Lower leg skin (tissue), 4 donors: ENCODE results near the gene IL25. TPM values are rescaled to one million over a fixed set of nuclear protein-coding genes. Genes with fewer than 3 reads are reported as not detected.
"Not testable (repeated sequence)": the region's sequence is repeated elsewhere in the genome, so short reads cannot be mapped to it uniquely, and the experiment has no call there.

Experiments
- DNase-seq, 2 donors: peaks; one replicate each; pipeline ENCODE4 v3.0.0-alpha.2; 2019; ENCODE audit warnings: low spot score in 2 of 2
- H3K4me3 ChIP-seq: fragments of 200-600 bp; sonication (generic); 2 replicates; pipeline ENCODE4 v1.5.1; 2017; ENCODE audit warnings: mild to moderate bottlenecking, low read depth; ENCODE audit not compliant: poor library complexity, severe bottlenecking
- CTCF ChIP-seq, 3 donors: fragments of 450-650 bp; IDR thresholded peaks; one replicate each; pipeline ENCODE4 v1.5.1; 2016; ENCODE audit warnings: antibody characterized with exemption in 3 of 3, mild to moderate bottlenecking in 3 of 3, moderate library complexity in 2 of 3
- POLR2A ChIP-seq, 2 donors: fragments of 450-650 bp; IDR thresholded peaks; one replicate each; pipeline ENCODE4 v1.6.1; 2016 to 2017; ENCODE audit warnings: antibody characterized with exemption in 2 of 2, mild to moderate bottlenecking in 1 of 2, moderate library complexity in 1 of 2
- WGBS, 2 donors: methylation state at CpG; one replicate each; pipeline ENCODE4 v1.1.5; 2018; 5-methylcytosine and 5-hydroxymethylcytosine counted together
- intact Hi-C: fragments of 100-400 bp; cut with DNase I; formaldehyde crosslinking; loops from one replicate; pipeline ENCODE4 v1.15.0; 2023; ENCODE audit warnings: low total_unique reads
- microRNA counts, 2 donors: library from miRNA; unstranded; fragments of <30 nt; microRNA quantifications; one replicate each; lab custom pipeline; 2016
- microRNA-seq, 2 donors: library from miRNA; unstranded; fragments of <30 nt; microRNA quantifications; one replicate each; pipeline ENCODE4, GENCODE V29; 2016; ENCODE audit warnings: borderline replicate concordance in 2 of 2, borderline number of aligned reads in 1 of 2
- total RNA-seq, 4 donors: library from RNA; depleted of rRNA; stranded (reverse); fragments of >200 nt; gene quantifications; one replicate each; pipeline ENCODE4 v1.1.0, GENCODE V29; 2016

IL25 gene
- total RNA-seq, 4 donors from 2014 or later: not detected

- DNase-seq: no peak
- no peak for TF ChIP-seq CTCF (IDR thresholded peaks at IDR 0.05)
- TF ChIP-seq POLR2A (IDR thresholded peaks at IDR 0.05): no peak
- no peak overlapping the region for H3K4me3 ChIP-seq
- intact Hi-C loops: no loop called here
These were observed 49.0 kb downstream of the IL25 start for GRCh38 chr14:23421594-23421993.

GRCh38 chr14:23423657-23424056 lies 51.0 kb downstream of the IL25 start:
- H3K4me3 ChIP-seq: no peak overlapping the region
- WGBS, 2 donors: 86 to 87% methylated on average over 6 of the region's 6 CpGs
- intact Hi-C loops: no loop called here
- TF ChIP-seq POLR2A (IDR thresholded peaks at IDR 0.05) (no peak), CTCF (IDR thresholded peaks at IDR 0.05) (no peak)
- no peak for DNase-seq

GRCh38 chr14:23425169-23425568 lies 52.6 kb downstream of the IL25 start:
- 82 to 83% methylated on average over 10 of the region's 10 CpGs for WGBS, 2 donors
- DNase-seq: no peak
- intact Hi-C loops: no loop called here
- H3K4me3 ChIP-seq: no peak overlapping the region
- no peak for TF ChIP-seq POLR2A (IDR thresholded peaks at IDR 0.05)
- TF ChIP-seq CTCF (IDR thresholded peaks at IDR 0.05): no peak

- intact Hi-C loops, H3K4me3 ChIP-seq, DNase-seq: not testable (repeated sequence)
- 85 to 93% methylated on average over 6 of the region's 6 CpGs for WGBS, 2 donors
These were observed 53.2 kb downstream of the IL25 start for GRCh38 chr14:23425798-23426197.

MicroRNA genes within 50 kb of the gene (microRNA counts, 767-probe panel; counts per million panel counts)
- microRNA hsa-miR-208a (lab: Ali Mortazavi, UCI): 0 to 358 counts per million in 2 donors
- microRNA hsa-miR-208b (lab: Ali Mortazavi, UCI): 0 to 358 counts per million in 2 donors

Small RNA genes lying within 50 kb of the gene (microRNA-seq; reads per million reads assigned to microRNA genes)
- 0 to 1.1 reads per million in 2 donors for gene MIR208A
- gene MIR208B: 5.4 to 11.3 reads per million in 2 donors

Other genes with a start within 250 kb of the IL25 start
- gene SLC7A8, start 189.1 kb upstream of the IL25 start, total RNA-seq: 10 to 100 TPM; 32.4 to 67.4 (median 42.9) TPM
- under 1 TPM in 1 of 4 donors, not detected in 3; 0.59 TPM for gene RNF212B, start 134.9 kb upstream of the IL25 start, total RNA-seq
- 1 to 10 TPM; 5.3 to 9.7 (median 8.5) TPM for gene HOMEZ, start 86.7 kb upstream of the IL25 start, total RNA-seq
- 10 to 100 TPM in 1 of 4 donors, 1 to 10 TPM in 3; 7.9 to 14.4 (median 8.6) TPM for gene PPP1R3E, start 70.0 kb upstream of the IL25 start, total RNA-seq
- 10 to 100 TPM; 41.5 to 72.2 (median 68.3) TPM for gene BCL2L2, start 66.0 kb upstream of the IL25 start, total RNA-seq
- 10 to 100 TPM; 25.5 to 65.8 (median 39.9) TPM for gene PABPN1, start 51.4 kb upstream of the IL25 start, total RNA-seq
- 10 to 100 TPM; 16.1 to 33.0 (median 17.9) TPM for gene SLC22A17, start 19.9 kb upstream of the IL25 start, total RNA-seq
- gene EFS, start 7.6 kb upstream of the IL25 start, total RNA-seq: 10 to 100 TPM; 38.7 to 73.2 (median 53.5) TPM
- under 1 TPM in 2 of 4 donors, not detected in 2; 0.38 to 0.58 TPM for gene CMTM5, start 4.2 kb downstream of the IL25 start, total RNA-seq
- gene MYH6, start 35.5 kb downstream of the IL25 start, total RNA-seq: under 1 TPM in 1 of 4 donors, not detected in 3; 0.20 TPM
- gene MYH7, start 62.9 kb downstream of the IL25 start, total RNA-seq: under 1 TPM in 3 of 4 donors, not detected in 1; 0.06 to 0.13 (median 0.08) TPM
- 10 to 100 TPM; 34.0 to 41.7 (median 37.3) TPM for gene NGDN, start 96.9 kb downstream of the IL25 start, total RNA-seq
- gene ZFHX2, start 179.0 kb downstream of the IL25 start, total RNA-seq: under 1 TPM; 0.19 to 0.49 (median 0.27) TPM
- gene THTPA, start 183.5 kb downstream of the IL25 start, total RNA-seq: 10 to 100 TPM in 3 of 4 donors, 1 to 10 TPM in 1; 2.8 to 10.9 (median 10.7) TPM
- gene AP1G2, start 195.0 kb downstream of the IL25 start, total RNA-seq: 100 to 1,000 TPM; 113 to 206 (median 141) TPM
- 1 to 10 TPM in 3 of 4 donors, under 1 TPM in 1; 0.34 to 3.6 (median 1.4) TPM for gene JPH4, start 206.0 kb downstream of the IL25 start, total RNA-seq